ENCODE measurements around the gene ITGA3. TPM values are rescaled to one million over a fixed set of nuclear protein-coding genes. Genes with fewer than 3 reads are reported as not detected.

ITGA3 gene
- total RNA-seq, 2 experiments from 2014 or later, result 6.9 to 14.0 TPM

GRCh38 chr17:50110591-50111349 lies 54.9 kb downstream of the ITGA3 start:
- H3K36me3 Mint-ChIP-seq, result no peaks in the 10 kb centered on the region

GRCh38 chr17:50111673-50112655 lies 56.1 kb downstream of the ITGA3 start:
- no peak overlapping the region for H3K4me3 Mint-ChIP-seq
- no peaks in the 10 kb centered on the region for H3K36me3 Mint-ChIP-seq
- H3K27me3 Mint-ChIP-seq, result peaks cover 16% of the 10 kb centered on the region
- H3K9me3 Mint-ChIP-seq, result no peaks in the 10 kb centered on the region
- peaks cover 10% of the 10 kb centered on the region for H3K4me1 Mint-ChIP-seq
- POLR2A ChIA-PET, result no interaction called here
- ATAC-seq (ENCODE audit: low read depth) (no peak), DNase-seq (no peak)
- no peak overlapping the region for H3K27ac Mint-ChIP-seq

More at GRCh38 chr17:50110591-50111349, 54.9 kb downstream of the ITGA3 start:
- POLR2A ChIA-PET, result no interaction called here
- no peak overlapping the region for H3K4me3 Mint-ChIP-seq
- ATAC-seq (ENCODE audit: low read depth) (no peak), DNase-seq (no peak)
- no peak overlapping the region for H3K27ac Mint-ChIP-seq
- H3K27me3 Mint-ChIP-seq, result peaks cover 6% of the 10 kb centered on the region
- no peaks in the 10 kb centered on the region for H3K9me3 Mint-ChIP-seq
- H3K4me1 Mint-ChIP-seq, result peaks cover 6% of the 10 kb centered on the region

- H3K4me3 Mint-ChIP-seq, result no peak overlapping the region
- no peak overlapping the region for H3K27ac Mint-ChIP-seq
- POLR2A ChIA-PET, result no interaction called here
- H3K27me3 Mint-ChIP-seq, result peaks cover 21% of the 10 kb centered on the region
- ATAC-seq (ENCODE audit: low read depth) (no peak), DNase-seq (no peak)
- H3K36me3 Mint-ChIP-seq, result no peaks in the 10 kb centered on the region
- peaks cover 10% of the 10 kb centered on the region for H3K4me1 Mint-ChIP-seq
- no peaks in the 10 kb centered on the region for H3K9me3 Mint-ChIP-seq
Measured at GRCh38 chr17:50112694-50113093, 56.8 kb downstream of the ITGA3 start.

- peaks cover 12% of the 10 kb centered on the region for H3K4me1 Mint-ChIP-seq
Measured at GRCh38 chr17:50113624-50114320, 57.9 kb downstream of the ITGA3 start.

GRCh38 chr17:50114401-50114800 lies 58.5 kb downstream of the ITGA3 start:
- H3K27ac Mint-ChIP-seq, result no peak overlapping the region

More at GRCh38 chr17:50113624-50114320, 57.9 kb downstream of the ITGA3 start:
- Mint-ChIP-seq H3K27ac (no peak overlapping the region), H3K27me3 (peaks cover 28% of the 10 kb centered on the region), H3K9me3 (no peaks in the 10 kb centered on the region), H3K36me3 (no peaks in the 10 kb centered on the region), H3K4me3 (no peak overlapping the region)
- ATAC-seq (ENCODE audit: low read depth) (no peak), DNase-seq (no peak)
- POLR2A ChIA-PET, result interaction anchor here (1.3 to 1.4 kb wide), 2 partner anchors 18 to 19 kb away, joined by 3 read pairs; partner anchors contain the start of gene PDK2

GRCh38 chr17:50114849-50115357 lies 59.0 kb downstream of the ITGA3 start:
- H3K27me3 Mint-ChIP-seq, result peaks cover 37% of the 10 kb centered on the region
- no peaks in the 10 kb centered on the region for H3K9me3 Mint-ChIP-seq
- no peak for DNase-seq
- POLR2A ChIA-PET, result interaction anchor here (1.4 kb wide), 1 partner anchor 16 kb away, joined by 3 read pairs; no protein-coding TSS in a partner anchor
- peak; percentile 57 for ATAC-seq (ENCODE audit: low read depth)
- no peak overlapping the region for H3K27ac Mint-ChIP-seq
- H3K4me3 Mint-ChIP-seq, result no peak overlapping the region
- no peaks in the 10 kb centered on the region for H3K36me3 Mint-ChIP-seq
- H3K4me1 Mint-ChIP-seq, result peaks cover 12% of the 10 kb centered on the region

More at GRCh38 chr17:50114401-50114800, 58.5 kb downstream of the ITGA3 start:
- POLR2A ChIA-PET, result interaction anchor here (1.3 to 1.4 kb wide), 2 partner anchors 17 to 20 kb away, joined by 3 read pairs; partner anchors contain the start of gene PDK2
- H3K9me3 Mint-ChIP-seq, result no peaks in the 10 kb centered on the region
- ATAC-seq (ENCODE audit: low read depth), result no peak
- no peak overlapping the region for H3K4me3 Mint-ChIP-seq
- H3K27me3 Mint-ChIP-seq, result peaks cover 32% of the 10 kb centered on the region
- peaks cover 12% of the 10 kb centered on the region for H3K4me1 Mint-ChIP-seq
- no peaks in the 10 kb centered on the region for H3K36me3 Mint-ChIP-seq
- no peak for DNase-seq

GRCh38 chr17:50115756-50116155 lies 59.8 kb downstream of the ITGA3 start:
- Mint-ChIP-seq H3K9me3 (no peaks in the 10 kb centered on the region), H3K27ac (no peak overlapping the region), H3K36me3 (no peaks in the 10 kb centered on the region), H3K27me3 (peaks cover 45% of the 10 kb centered on the region), H3K4me3 (no peak overlapping the region), H3K4me1 (peaks cover 12% of the 10 kb centered on the region)
- POLR2A ChIA-PET, result interaction anchor here (0.6 kb wide), 1 partner anchor 54 kb away, joined by 3 read pairs; no protein-coding TSS in a partner anchor
- ATAC-seq (ENCODE audit: low read depth) (no peak), DNase-seq (no peak)

- H3K27ac Mint-ChIP-seq, result no peak overlapping the region
- no peaks in the 10 kb centered on the region for H3K9me3 Mint-ChIP-seq
- peaks cover 12% of the 10 kb centered on the region for H3K4me1 Mint-ChIP-seq
- peak overlapping the region; percentile 75 for H3K4me3 Mint-ChIP-seq
- DNase-seq, result peak; percentile 81
- H3K27me3 Mint-ChIP-seq, result peaks cover 52% of the 10 kb centered on the region
- POLR2A ChIA-PET, result interaction anchor here (0.7 to 1.0 kb wide), 2 partner anchors 17 to 46 kb away, joined by 3 read pairs; no protein-coding TSS in a partner anchor
- ATAC-seq (ENCODE audit: low read depth), result peak; percentile 90
- no peaks in the 10 kb centered on the region for H3K36me3 Mint-ChIP-seq
Measured at GRCh38 chr17:50117202-50118051, 61.5 kb downstream of the ITGA3 start.

GRCh38 chr17:50118076-50118827 lies 62.3 kb downstream of the ITGA3 start:
- DNase-seq, result no peak
- H3K27me3 Mint-ChIP-seq, result peaks cover 52% of the 10 kb centered on the region
- no peak overlapping the region for H3K4me3 Mint-ChIP-seq
- H3K9me3 Mint-ChIP-seq, result no peaks in the 10 kb centered on the region
- no peak overlapping the region for H3K27ac Mint-ChIP-seq
- POLR2A ChIA-PET, result interaction anchor here (1.1 kb wide), 1 partner anchor 43 kb away, joined by 4 read pairs; no protein-coding TSS in a partner anchor
- peaks cover 12% of the 10 kb centered on the region for H3K4me1 Mint-ChIP-seq
- no peaks in the 10 kb centered on the region for H3K36me3 Mint-ChIP-seq
- no peak for ATAC-seq (ENCODE audit: low read depth)

GRCh38 chr17:50118828-50119218 lies 62.9 kb downstream of the ITGA3 start:
- H3K9me3 Mint-ChIP-seq, result no peaks in the 10 kb centered on the region

GRCh38 chr17:50120475-50121253 lies 64.8 kb downstream of the ITGA3 start:
- no peak for DNase-seq
- Mint-ChIP-seq H3K9me3 (no peaks in the 10 kb centered on the region), H3K27ac (no peak overlapping the region), H3K4me3 (no peak overlapping the region), H3K36me3 (no peaks in the 10 kb centered on the region), H3K4me1 (peaks cover 6% of the 10 kb centered on the region), H3K27me3 (peaks cover 50% of the 10 kb centered on the region)
- ATAC-seq (ENCODE audit: low read depth), result no peak
- POLR2A ChIA-PET, result no interaction called here

More at GRCh38 chr17:50118828-50119218, 62.9 kb downstream of the ITGA3 start:
- POLR2A ChIA-PET, result interaction anchor here (1.1 kb wide), 1 partner anchor 42 kb away, joined by 4 read pairs; no protein-coding TSS in a partner anchor
- Mint-ChIP-seq H3K4me1 (peaks cover 12% of the 10 kb centered on the region), H3K36me3 (no peaks in the 10 kb centered on the region), H3K27me3 (peaks cover 52% of the 10 kb centered on the region), H3K27ac (no peak overlapping the region), H3K4me3 (no peak overlapping the region)
- ATAC-seq (ENCODE audit: low read depth), result no peak
- no peak for DNase-seq
